ENCODE results near the gene DOHH.

- TF ChIP-seq POLR2AphosphoS5 (IDR thresholded peaks at IDR 0.05; ENCODE audit: insufficient read depth, low read depth, low read length) (no peak), CTCF (IDR thresholded peaks at IDR 0.05; ENCODE audit: extremely low read depth in 1 of 2, insufficient read depth in 1 of 2, low read depth in 1 of 2, low read length in 2 of 2) (no peak), POLR2A (IDR thresholded peaks at IDR 0.05; ENCODE audit: low read depth, low read length) (no peak), EZH2 (IDR thresholded peaks at IDR 0.05; ENCODE audit: borderline replicate concordance, low read depth, low read length, severe bottlenecking) (no peak), MAX (IDR thresholded peaks at IDR 0.05; ENCODE audit: insufficient read depth, insufficient read length) (no peak), JUN (IDR thresholded peaks at IDR 0.05; ENCODE audit: borderline replicate concordance, insufficient read depth, insufficient read length, low read depth) (no peak)
These were observed 39.3 kb upstream of the DOHH start for GRCh38 chr19:3539756-3540118.

Data from endothelial cell of umbilical vein (primary cell).